Stimulated activated naive CD8-positive, alpha-beta T cell treated with anti-CD3 and anti-CD28 coated beads, Interleukin-15, Interleukin-2, amounts not matched to agents 100 ng/mL and 50 ng/mL, for 24 hours (primary cell): ENCODE data around the gene DCHS1.

ENCODE experiments used
- H3K27ac Mint-ChIP-seq: one replicate; pipeline ENCODE4 v1.8.0; 2021; ENCODE audit warnings: mild to moderate bottlenecking, mixed read lengths
- H3K27me3 Mint-ChIP-seq: one replicate; pipeline ENCODE4 v1.8.0; 2021; ENCODE audit warnings: mixed read lengths
- H3K36me3 Mint-ChIP-seq: one replicate; pipeline ENCODE4 v1.8.0; 2021; ENCODE audit warnings: low read depth, mixed read lengths
- H3K4me1 Mint-ChIP-seq: one replicate; pipeline ENCODE4 v1.8.0; 2021; ENCODE audit warnings: low read depth, mixed read lengths
- H3K4me3 Mint-ChIP-seq: one replicate; pipeline ENCODE4 v1.8.0; 2021; ENCODE audit warnings: mild to moderate bottlenecking, mixed read lengths
- H3K9me3 Mint-ChIP-seq: one replicate; pipeline ENCODE4 v1.8.0; 2021; ENCODE audit warnings: mixed read lengths

The DCHS1 gene

GRCh38 chr11:6681949-6682348 is 26.3 kb upstream of the DCHS1 start:
- H3K4me3 Mint-ChIP-seq, result peak overlapping the region; percentile 98
- H3K9me3 Mint-ChIP-seq, result no peaks in the 10 kb centered on the region
- peak overlapping the region; percentile 93 for H3K27ac Mint-ChIP-seq

GRCh38 chr11:6681505-6681904 is 25.9 kb upstream of the DCHS1 start:
- H3K36me3 Mint-ChIP-seq, result peaks cover 47% of the 10 kb centered on the region
- H3K27ac Mint-ChIP-seq, result peak overlapping the region; percentile 79
- peaks cover 31% of the 10 kb centered on the region for H3K4me1 Mint-ChIP-seq
- no peaks in the 10 kb centered on the region for H3K9me3 Mint-ChIP-seq
- H3K4me3 Mint-ChIP-seq, result peak overlapping the region; percentile 98
- no peaks in the 10 kb centered on the region for H3K27me3 Mint-ChIP-seq

More at GRCh38 chr11:6681949-6682348, 26.3 kb upstream of the DCHS1 start:
- H3K4me1 Mint-ChIP-seq, result peaks cover 31% of the 10 kb centered on the region
- H3K27me3 Mint-ChIP-seq, result no peaks in the 10 kb centered on the region
- H3K36me3 Mint-ChIP-seq, result peaks cover 47% of the 10 kb centered on the region

- H3K4me1 Mint-ChIP-seq, result peaks cover 38% of the 10 kb centered on the region
- peaks cover 36% of the 10 kb centered on the region for H3K36me3 Mint-ChIP-seq
- no peak overlapping the region for H3K27ac Mint-ChIP-seq
- no peak overlapping the region for H3K4me3 Mint-ChIP-seq
- no peaks in the 10 kb centered on the region for H3K9me3 Mint-ChIP-seq
- no peaks in the 10 kb centered on the region for H3K27me3 Mint-ChIP-seq
Measured at GRCh38 chr11:6677018-6677417, 21.4 kb upstream of the DCHS1 start.

- Mint-ChIP-seq H3K27me3 (no peaks in the 10 kb centered on the region), H3K4me1 (peaks cover 45% of the 10 kb centered on the region), H3K27ac (no peak overlapping the region), H3K9me3 (no peaks in the 10 kb centered on the region), H3K4me3 (no peak overlapping the region), H3K36me3 (peaks cover 16% of the 10 kb centered on the region)
Measured at GRCh38 chr11:6674862-6675261, 19.3 kb upstream of the DCHS1 start.

GRCh38 chr11:6674219-6674597 is 18.6 kb upstream of the DCHS1 start:
- Mint-ChIP-seq H3K27me3 (no peaks in the 10 kb centered on the region), H3K4me1 (peaks cover 47% of the 10 kb centered on the region), H3K4me3 (no peak overlapping the region), H3K36me3 (peaks cover 9% of the 10 kb centered on the region), H3K27ac (no peak overlapping the region), H3K9me3 (no peaks in the 10 kb centered on the region)

GRCh38 chr11:6673523-6674218 is 18.1 kb upstream of the DCHS1 start:
- Mint-ChIP-seq H3K36me3 (peaks cover 5% of the 10 kb centered on the region), H3K4me1 (peaks cover 47% of the 10 kb centered on the region), H3K9me3 (no peaks in the 10 kb centered on the region), H3K4me3 (no peak overlapping the region), H3K27me3 (no peaks in the 10 kb centered on the region), H3K27ac (no peak overlapping the region)

GRCh38 chr11:6671991-6672390 is 16.4 kb upstream of the DCHS1 start:
- Mint-ChIP-seq H3K27me3 (no peaks in the 10 kb centered on the region), H3K36me3 (no peaks in the 10 kb centered on the region), H3K9me3 (no peaks in the 10 kb centered on the region), H3K4me3 (no peak overlapping the region), H3K4me1 (peaks cover 63% of the 10 kb centered on the region), H3K27ac (no peak overlapping the region)

GRCh38 chr11:6670202-6670830 is 14.7 kb upstream of the DCHS1 start:
- Mint-ChIP-seq H3K4me1 (peaks cover 71% of the 10 kb centered on the region), H3K36me3 (no peaks in the 10 kb centered on the region), H3K27me3 (no peaks in the 10 kb centered on the region), H3K4me3 (no peak overlapping the region), H3K9me3 (no peaks in the 10 kb centered on the region), H3K27ac (no peak overlapping the region)

- no peaks in the 10 kb centered on the region for H3K9me3 Mint-ChIP-seq
- H3K4me3 Mint-ChIP-seq, result no peak overlapping the region
- no peak overlapping the region for H3K27ac Mint-ChIP-seq
- peaks cover 60% of the 10 kb centered on the region for H3K4me1 Mint-ChIP-seq
- no peaks in the 10 kb centered on the region for H3K27me3 Mint-ChIP-seq
- H3K36me3 Mint-ChIP-seq, result no peaks in the 10 kb centered on the region
Measured at GRCh38 chr11:6667733-6668374, 12.2 kb upstream of the DCHS1 start.

GRCh38 chr11:6666302-6667183 is 10.9 kb upstream of the DCHS1 start:
- H3K27ac Mint-ChIP-seq, result peak overlapping the region; percentile 28
- H3K36me3 Mint-ChIP-seq, result no peaks in the 10 kb centered on the region
- no peaks in the 10 kb centered on the region for H3K27me3 Mint-ChIP-seq
- peaks cover 47% of the 10 kb centered on the region for H3K4me1 Mint-ChIP-seq
- no peak overlapping the region for H3K4me3 Mint-ChIP-seq
- H3K9me3 Mint-ChIP-seq, result no peaks in the 10 kb centered on the region

- H3K9me3 Mint-ChIP-seq, result no peaks in the 10 kb centered on the region
- H3K27ac Mint-ChIP-seq, result no peak overlapping the region
- no peaks in the 10 kb centered on the region for H3K27me3 Mint-ChIP-seq
- peaks cover 28% of the 10 kb centered on the region for H3K4me1 Mint-ChIP-seq
- H3K4me3 Mint-ChIP-seq, result no peak overlapping the region
- H3K36me3 Mint-ChIP-seq, result no peaks in the 10 kb centered on the region
Measured at GRCh38 chr11:6664551-6664950, 8.9 kb upstream of the DCHS1 start.

- no peaks in the 10 kb centered on the region for H3K9me3 Mint-ChIP-seq
- H3K4me3 Mint-ChIP-seq, result no peak overlapping the region
- H3K27ac Mint-ChIP-seq, result no peak overlapping the region
- no peaks in the 10 kb centered on the region for H3K36me3 Mint-ChIP-seq
- no peaks in the 10 kb centered on the region for H3K27me3 Mint-ChIP-seq
- H3K4me1 Mint-ChIP-seq, result peaks cover 28% of the 10 kb centered on the region
Measured at GRCh38 chr11:6663794-6664469, 8.3 kb upstream of the DCHS1 start.

- Mint-ChIP-seq H3K36me3 (no peaks in the 10 kb centered on the region), H3K4me1 (peaks cover 8% of the 10 kb centered on the region), H3K27ac (no peak overlapping the region), H3K9me3 (no peaks in the 10 kb centered on the region), H3K4me3 (no peak overlapping the region), H3K27me3 (peaks cover 13% of the 10 kb centered on the region)
Measured at GRCh38 chr11:6660712-6661111, 5.1 kb upstream of the DCHS1 start.

- Mint-ChIP-seq H3K4me1 (peaks cover 7% of the 10 kb centered on the region), H3K9me3 (no peaks in the 10 kb centered on the region), H3K4me3 (no peak overlapping the region), H3K27me3 (peaks cover 13% of the 10 kb centered on the region), H3K27ac (no peak overlapping the region), H3K36me3 (no peaks in the 10 kb centered on the region)
Measured at GRCh38 chr11:6658647-6659046, 3.0 kb upstream of the DCHS1 start.
